ENCODE measurements around the gene WASL. TPM values are rescaled to one million over a fixed set of nuclear protein-coding genes. Genes with fewer than 3 reads are reported as not detected.
A peak's percentile ranks its signal among the peaks of the same experiment; 100 is the strongest.

WASL gene
- total and polyA plus RNA-seq, 2 of the 13 experiments (the other 11 are each of a cell fraction or from before 2014, with no cell fraction given) = 7.9 to 12.8 TPM

- TF ChIP-seq, protein P1, sequence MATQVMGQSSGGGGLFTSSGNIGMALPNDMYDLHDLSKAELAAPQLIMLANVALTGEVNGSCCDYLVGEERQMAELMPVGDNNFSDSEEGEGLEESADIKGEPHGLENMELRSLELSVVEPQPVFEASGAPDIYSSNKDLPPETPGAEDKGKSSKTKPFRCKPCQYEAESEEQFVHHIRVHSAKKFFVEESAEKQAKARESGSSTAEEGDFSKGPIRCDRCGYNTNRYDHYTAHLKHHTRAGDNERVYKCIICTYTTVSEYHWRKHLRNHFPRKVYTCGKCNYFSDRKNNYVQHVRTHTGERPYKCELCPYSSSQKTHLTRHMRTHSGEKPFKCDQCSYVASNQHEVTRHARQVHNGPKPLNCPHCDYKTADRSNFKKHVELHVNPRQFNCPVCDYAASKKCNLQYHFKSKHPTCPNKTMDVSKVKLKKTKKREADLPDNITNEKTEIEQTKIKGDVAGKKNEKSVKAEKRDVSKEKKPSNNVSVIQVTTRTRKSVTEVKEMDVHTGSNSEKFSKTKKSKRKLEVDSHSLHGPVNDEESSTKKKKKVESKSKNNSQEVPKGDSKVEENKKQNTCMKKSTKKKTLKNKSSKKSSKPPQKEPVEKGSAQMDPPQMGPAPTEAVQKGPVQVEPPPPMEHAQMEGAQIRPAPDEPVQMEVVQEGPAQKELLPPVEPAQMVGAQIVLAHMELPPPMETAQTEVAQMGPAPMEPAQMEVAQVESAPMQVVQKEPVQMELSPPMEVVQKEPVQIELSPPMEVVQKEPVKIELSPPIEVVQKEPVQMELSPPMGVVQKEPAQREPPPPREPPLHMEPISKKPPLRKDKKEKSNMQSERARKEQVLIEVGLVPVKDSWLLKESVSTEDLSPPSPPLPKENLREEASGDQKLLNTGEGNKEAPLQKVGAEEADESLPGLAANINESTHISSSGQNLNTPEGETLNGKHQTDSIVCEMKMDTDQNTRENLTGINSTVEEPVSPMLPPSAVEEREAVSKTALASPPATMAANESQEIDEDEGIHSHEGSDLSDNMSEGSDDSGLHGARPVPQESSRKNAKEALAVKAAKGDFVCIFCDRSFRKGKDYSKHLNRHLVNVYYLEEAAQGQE (IDR thresholded peaks at IDR 0.05; ENCODE audit: borderline replicate concordance in 1 of 2, low read depth in 1 of 2, low read length in 2 of 2) = peak in 1 of 2 experiments; percentile 72; a peak in 1 of 4 replicates
- TF ChIP-seq ZNF263 (CRISPR knock-in tag; IDR thresholded peaks at IDR 0.05) = peak; percentile 22; the same call in 1 of the 2 replicates
- peak; percentile 26 for TF ChIP-seq XRCC5 (optimal IDR thresholded peaks at IDR 0.05; ENCODE audit: low read length)
- peak; percentile 45 for TF ChIP-seq ZNF777 (CRISPR knock-in tag; IDR thresholded peaks at IDR 0.05)
- no peak for TF ChIP-seq ZNF12 (CRISPR knock-in tag; IDR thresholded peaks at IDR 0.05)
- 0 out of 2 replicates have a peak, but pooled peaks have one; percentile 39 for TF ChIP-seq PAX8 (CRISPR knock-in tag; IDR thresholded peaks at IDR 0.05; ENCODE audit: borderline replicate concordance)
- TF ChIP-seq ZFP91 (CRISPR knock-in tag; IDR thresholded peaks at IDR 0.05; ENCODE audit: borderline replicate concordance) = peak; percentile 87
- peak; percentile 77; the same call in 1 of the 2 replicates for TF ChIP-seq ZC3H13 (CRISPR knock-in tag; IDR thresholded peaks at IDR 0.05)
- TF ChIP-seq MAFF (IDR thresholded peaks at IDR 0.05; ENCODE audit: low read depth, low read length) = no peak
- peak; percentile 71 for TF ChIP-seq HNRNPK (IDR thresholded peaks at IDR 0.05; ENCODE audit: low read depth, low read length, poor library complexity, severe bottlenecking)
- TF ChIP-seq ZNF614 (CRISPR knock-in tag; IDR thresholded peaks at IDR 0.05; ENCODE audit: borderline replicate concordance) = no peak
- TF ChIP-seq ZNF143 (CRISPR knock-in tag; IDR thresholded peaks at IDR 0.05) = 0 out of 2 replicates have a peak, but pooled peaks have one; percentile 12
- TF ChIP-seq SRSF9 (IDR thresholded peaks at IDR 0.05; ENCODE audit: borderline replicate concordance, insufficient read depth, low read depth, low read length, poor library complexity, severe bottlenecking) = no peak
- TF ChIP-seq CENPBD1 (CRISPR knock-in tag; IDR thresholded peaks at IDR 0.05; ENCODE audit: borderline replicate concordance, low read depth) = no peak
- no peak; the same call in 1 of the 2 replicates for TF ChIP-seq FOXK1 (CRISPR knock-in tag; IDR thresholded peaks at IDR 0.05; ENCODE audit: borderline replicate concordance, low read depth)
- TF ChIP-seq, protein P2, sequence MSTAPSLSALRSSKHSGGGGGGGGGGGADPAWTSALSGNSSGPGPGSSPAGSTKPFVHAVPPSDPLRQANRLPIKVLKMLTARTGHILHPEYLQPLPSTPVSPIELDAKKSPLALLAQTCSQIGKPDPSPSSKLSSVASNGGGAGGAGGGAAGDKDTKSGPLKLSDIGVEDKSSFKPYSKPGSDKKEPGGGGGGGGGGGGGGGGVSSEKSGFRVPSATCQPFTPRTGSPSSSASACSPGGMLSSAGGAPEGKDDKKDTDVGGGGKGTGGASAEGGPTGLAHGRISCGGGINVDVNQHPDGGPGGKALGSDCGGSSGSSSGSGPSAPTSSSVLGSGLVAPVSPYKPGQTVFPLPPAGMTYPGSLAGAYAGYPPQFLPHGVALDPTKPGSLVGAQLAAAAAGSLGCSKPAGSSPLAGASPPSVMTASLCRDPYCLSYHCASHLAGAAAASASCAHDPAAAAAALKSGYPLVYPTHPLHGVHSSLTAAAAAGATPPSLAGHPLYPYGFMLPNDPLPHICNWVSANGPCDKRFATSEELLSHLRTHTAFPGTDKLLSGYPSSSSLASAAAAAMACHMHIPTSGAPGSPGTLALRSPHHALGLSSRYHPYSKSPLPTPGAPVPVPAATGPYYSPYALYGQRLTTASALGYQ (CRISPR knock-in tag; IDR thresholded peaks at IDR 0.05) = peak; percentile 45; the same call in 1 of the 2 replicates
- TF ChIP-seq ZNF740 (CRISPR knock-in tag; IDR thresholded peaks at IDR 0.05) = peak; percentile 99
- TF ChIP-seq ZFP90 (CRISPR knock-in tag; IDR thresholded peaks at IDR 0.05; ENCODE audit: borderline replicate concordance) = peak; percentile 63; the same call in 1 of the 2 replicates
- TF ChIP-seq ZNF224 (CRISPR knock-in tag; IDR thresholded peaks at IDR 0.05) = peak; percentile 84; the same call in 1 of the 2 replicates
- TF ChIP-seq MTA1 (CRISPR knock-in tag; IDR thresholded peaks at IDR 0.05; ENCODE audit: borderline replicate concordance) = no peak
These were observed at the start of gene WASL (continued) for GRCh38 chr7:123748734-123749536.
